ENCODE data around the gene LMX1B.
"Not testable (repeated sequence)": the region's sequence is repeated elsewhere in the genome, so short reads cannot be mapped to it uniquely, and the experiment has no call there.

LMX1B gene

DNA sequence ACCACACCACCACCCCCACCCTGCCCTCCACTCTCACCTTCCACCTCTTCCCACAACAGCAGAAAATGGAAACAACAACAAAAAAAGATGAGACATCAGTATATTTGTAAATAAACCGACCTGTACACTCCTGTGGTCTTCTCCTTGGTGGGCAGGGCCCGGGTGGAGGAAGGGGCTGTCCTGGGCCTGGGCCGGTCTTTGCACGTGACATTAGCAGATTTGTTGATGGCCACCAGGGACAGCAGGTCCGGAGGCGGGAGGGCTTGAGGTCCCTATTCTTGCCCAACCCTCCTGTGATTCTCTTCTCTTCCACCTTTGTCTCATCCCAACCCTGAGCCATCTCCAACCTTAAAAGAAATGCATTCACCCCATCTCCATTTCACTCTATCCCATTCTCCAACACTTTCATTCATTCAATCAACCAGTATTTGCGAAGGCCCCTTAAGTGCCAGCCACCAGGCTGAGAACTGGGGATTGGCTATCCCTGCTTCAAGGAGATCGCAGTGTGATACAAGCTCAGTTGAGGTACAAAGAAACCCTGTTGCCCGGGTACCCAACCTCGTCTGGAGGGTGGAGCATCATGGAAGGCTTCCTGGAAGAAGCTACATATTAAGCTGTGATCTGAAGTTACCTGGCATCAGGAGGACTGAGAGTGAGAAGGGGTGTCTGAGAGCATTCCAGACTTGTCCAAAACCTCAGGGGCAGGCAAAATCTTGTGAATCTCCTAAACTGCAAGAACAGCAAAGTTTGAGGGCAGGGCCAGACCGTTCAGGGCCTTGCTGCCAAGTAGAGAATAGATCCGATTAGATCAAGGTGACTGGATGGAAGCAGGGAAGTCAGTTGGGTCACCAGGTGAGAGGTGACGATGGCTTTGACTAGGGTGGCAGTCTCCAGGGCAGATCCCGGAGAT is 87.4 kb downstream of the LMX1B start:
- no peak for DNase-seq

DNA sequence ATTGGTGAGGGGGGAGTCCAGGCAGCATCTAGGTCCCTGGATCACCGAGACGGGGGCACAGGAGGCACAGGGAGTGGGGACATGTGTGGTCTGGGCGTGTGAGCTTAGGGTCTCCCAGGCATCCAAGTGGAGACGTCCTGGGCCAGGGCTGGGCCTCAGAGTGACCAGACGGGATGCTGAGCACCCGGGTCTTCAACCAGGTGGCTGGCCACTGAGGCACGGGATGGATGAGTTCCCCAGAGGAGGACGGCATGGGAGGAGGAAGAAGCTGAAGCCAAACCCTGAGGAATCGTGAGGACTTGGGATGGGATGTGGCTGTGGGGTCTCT is 88.0 kb downstream of the LMX1B start:
- DNase-seq, result no peak

DNA sequence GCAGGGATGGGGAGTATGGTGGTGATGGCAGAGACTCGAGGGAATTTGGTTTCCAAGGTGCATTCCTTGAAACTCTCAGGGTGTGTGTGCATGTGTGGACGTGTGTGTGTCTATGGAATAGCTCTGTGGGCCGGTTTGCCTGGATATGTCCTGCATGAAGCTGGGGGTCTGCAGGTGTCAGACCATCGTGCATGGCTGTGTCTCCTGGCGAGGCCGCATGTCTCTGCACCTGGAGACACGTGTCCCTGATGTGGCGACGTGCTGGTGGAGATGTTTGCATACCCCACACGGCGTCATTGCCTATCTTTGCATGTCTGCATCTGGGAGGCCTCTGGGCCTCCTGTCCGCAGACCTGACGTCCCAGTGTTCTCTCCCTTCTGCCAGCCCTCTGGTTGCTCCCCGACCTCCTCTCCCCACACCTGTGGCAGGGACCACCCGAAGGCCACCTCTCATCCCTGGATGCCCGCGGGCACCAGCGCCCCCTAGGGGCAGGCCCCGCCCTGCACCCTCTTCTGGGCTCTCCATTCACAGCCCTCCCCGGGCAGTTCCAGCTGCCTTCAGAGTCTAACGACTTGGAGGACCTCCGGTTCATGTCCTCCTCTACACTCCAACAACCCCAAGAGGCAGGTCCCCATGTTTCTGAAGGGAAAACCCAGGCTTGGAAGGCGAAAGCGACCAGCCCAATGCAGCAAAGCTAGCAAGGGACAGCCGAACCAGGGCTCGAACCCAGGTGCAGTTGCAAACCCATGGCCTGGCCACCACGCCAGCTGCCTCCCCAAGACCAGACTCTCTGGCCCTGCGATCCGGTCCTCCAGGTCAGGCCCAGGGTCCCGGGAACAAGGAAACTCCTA is 88.6 kb downstream of the LMX1B start:
- no peak for DNase-seq

DNA sequence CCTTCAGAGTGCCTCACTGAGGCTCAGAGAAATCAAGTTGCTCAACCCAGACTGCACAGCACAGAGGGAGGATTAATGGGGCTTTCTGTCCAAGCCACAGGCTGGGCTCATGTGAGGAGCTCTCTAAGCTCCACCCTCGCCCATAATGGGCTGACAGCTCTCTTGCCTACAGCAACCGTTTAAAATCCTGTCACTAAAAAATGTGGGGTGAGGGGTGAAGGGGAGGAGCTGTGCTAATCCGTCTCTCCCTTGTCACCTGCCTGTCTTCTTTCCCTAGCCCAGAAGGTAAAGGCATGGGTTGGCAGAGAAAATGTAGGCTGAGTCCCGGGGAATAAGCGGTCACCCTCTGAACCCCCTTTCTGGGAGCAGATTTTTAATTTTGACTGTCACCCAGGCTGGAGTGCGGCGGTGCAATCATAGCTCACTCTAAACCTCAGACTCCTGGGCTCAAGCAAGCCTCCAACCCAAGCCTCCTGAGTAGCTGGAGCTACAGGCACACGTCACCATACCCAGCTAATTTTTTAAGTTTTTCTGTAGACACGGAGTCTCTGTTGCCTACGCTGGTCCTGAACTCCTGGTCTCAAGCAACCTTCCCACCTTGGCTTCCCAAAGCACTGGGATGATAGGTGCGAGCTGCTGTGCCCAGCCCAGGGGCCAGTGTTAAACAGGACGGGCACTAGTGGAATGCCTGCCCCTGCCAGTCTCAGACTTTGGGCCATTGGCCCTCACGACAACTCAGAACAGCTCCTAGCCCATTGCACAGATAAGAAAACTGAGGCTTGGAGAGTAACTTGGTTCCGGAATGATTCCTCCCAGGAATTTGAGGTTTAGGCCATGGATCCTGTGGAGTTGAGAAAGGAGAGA is 89.5 kb downstream of the LMX1B start:
- DNase-seq, result no peak

DNA sequence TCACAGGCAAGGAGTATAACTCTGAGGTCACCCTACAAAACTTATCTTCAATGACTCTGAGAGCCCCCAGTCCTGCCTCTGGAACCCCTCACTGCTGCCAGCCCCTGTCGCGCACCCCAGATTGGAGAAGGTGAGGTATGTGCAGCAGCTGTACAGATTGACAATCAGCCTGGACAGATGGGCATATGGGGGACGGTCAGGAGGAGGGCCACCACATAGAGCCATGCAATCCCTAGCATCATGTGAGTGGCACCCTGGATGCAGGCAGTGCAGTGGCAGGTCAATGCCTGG is 90.1 kb downstream of the LMX1B start:
- DNase-seq, result no peak

DNA sequence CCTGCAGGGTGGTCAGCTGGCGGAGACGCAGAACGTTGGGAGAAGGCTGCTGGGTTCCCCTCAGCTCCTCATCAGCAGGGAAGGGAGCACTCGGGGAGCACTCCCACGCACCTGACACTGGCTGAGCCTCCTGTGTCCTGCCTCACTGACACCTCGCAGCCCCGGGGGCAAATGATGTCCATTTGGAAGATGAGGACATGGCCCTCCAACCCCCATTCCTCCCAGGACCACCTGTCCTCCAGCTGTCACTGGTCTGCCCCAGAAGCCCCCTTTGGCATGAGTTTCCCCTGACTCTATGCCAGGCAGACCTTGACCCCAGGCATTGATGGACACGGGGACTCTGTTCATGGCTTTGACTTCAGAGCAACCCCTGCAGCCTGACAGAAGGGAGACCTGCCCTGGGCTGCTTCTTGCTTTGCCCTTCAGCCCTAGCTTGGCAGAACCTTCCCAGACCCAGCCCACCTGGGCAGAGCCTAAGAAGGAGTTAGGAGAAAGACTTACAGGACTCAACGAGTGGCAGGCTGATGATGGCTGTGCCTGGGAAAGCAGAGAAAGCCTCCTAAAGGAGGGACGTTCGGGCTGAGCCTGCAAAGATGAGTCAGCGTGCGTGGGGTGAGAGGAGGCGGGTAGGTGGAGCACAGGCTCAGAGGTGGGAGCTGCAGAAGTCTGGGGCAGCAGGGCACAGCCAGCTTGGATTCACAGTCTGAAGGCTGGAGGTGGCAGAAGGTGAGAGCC is 90.6 kb downstream of the LMX1B start:
- no peak for DNase-seq

DNA sequence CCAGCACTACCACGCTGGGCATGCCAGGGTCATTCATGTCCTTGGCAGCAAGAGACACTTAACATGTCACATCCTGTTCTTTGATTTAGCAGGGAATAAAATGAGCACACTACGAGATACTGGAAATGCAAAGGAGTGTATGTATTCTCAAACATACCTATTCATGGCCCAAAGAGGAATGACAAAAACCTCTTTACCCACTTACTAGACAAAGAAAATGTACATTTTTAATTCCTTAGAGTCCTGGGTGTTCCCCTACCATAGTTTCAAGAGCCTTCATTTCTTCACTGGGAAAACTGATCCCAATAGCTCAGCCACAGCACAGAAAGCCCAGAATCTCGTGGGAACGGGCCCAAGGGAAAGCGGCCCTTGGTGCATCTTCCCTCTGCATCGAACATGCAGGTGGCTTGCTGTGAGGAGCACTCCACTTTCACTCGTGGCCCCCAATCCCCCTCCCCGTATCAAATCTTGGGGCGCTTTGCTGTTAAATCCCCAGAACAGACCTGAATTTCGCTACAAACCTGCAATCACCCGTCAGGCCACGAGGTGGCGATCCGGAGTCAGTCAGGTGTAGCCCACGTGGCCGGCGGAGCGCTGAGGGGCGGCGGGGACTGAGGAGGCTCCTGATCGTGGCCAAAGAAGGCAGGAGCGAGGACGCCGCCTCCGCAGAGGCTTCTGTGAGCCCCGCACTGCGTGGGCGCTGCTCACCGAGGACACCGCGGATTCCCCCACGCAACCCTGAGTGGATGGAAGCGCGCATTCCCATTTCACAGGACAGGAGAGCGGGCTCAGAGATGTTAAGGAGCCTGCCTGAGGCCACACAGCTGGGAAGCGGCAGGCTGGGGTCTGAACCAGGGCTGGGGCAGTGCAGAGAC is 91.4 kb downstream of the LMX1B start:
- peak; percentile 23 for DNase-seq

DNA sequence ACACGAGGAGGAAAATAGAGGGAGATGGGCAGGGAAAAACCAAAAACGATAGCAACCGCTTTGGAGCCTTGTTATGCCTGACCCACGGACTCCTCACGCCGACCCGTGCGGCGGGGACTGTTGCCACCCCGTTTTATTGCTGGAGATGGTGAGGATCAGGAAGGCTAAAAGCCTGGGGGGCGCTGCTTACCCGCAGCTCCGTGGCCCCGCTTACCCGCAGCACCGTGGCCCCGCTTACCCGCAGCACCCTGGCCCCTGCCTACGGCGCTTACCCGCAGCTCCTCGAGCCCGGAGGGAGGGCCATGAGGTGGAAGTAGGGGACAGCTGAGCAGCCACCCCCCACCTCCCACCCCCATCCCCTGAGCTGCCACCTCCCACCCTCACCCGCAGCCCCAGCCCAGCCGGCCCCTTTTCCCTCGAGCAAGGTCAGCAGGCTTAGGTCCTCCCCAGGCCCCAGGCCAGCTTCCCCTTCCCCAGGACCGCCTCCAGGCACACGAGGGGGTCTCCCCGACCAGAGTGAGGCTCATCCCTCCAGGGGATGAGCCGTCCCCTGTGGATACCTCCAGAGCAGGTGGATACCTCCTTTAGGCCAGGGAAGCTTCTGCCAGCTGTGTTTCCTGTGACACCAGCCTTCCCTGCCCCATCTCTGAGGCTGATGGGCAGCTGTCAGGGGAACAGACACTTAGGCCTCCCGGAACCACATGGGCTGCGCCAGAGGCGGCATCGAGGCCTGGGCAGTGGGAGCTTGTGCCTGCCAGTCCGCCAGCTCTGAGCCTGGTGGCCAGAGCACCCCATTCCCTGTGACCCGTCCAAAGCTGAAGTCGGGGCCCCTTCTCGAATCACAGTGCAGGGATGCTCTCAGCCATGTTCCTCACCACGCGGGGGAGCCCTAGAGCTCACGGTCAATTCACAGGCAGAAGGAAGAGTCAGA is 92.3 kb downstream of the LMX1B start:
- no peak for DNase-seq

DNA sequence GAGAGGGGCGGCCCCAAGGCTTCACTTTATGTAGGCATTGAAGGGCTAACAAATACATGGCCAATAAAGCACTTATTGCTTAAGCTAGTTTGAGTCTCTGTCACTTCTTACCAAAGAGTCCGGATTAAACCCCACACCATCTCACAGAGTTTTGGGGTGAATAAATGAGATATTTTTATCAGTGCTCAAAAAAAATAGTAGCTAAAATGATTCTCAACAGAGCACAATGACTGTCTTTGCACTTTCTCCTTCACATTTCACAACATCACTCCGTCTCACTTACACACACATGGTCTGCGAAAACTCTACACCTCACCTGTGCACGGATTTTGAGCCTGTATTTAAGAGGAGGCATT is 92.9 kb downstream of the LMX1B start:
- DNase-seq, result no peak

DNA sequence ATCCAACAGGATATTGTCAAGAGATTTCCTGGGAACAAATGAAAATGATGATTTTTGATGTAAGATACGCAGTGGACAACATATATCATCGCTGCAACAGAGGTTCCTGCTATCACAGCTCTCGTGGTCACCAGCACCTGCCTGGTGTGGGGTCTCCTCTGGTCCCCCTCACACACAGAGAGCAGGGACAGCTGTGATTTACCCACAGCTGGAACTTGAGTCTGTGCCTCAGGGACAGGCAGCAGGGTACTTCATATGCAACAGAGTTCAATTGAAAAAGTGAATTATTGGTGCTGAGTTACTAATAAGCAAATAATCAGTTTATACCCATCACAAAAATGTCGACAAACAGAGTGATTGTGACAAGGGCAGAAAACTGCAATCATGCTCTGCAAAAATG is 93.4 kb downstream of the LMX1B start:
- no peak for DNase-seq

DNA sequence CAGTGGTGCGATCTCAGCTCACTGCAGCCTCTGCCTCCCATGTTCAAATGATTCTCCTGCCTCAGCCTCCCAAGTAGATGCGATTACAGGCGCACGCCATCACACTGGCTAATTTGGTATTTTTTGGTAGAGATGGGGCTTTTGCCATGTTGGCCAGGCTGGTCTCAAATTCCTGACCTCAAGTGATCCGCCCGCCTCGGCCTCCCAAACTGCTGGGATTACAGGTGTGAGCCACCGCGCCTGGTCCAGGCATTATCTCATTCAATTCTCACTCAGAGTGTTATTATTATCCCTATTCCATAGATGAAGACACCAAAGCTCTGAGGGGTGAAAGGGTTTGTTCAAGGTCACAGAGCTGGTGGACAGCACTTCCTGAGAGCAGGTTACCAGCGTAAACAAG is 94.0 kb downstream of the LMX1B start:
- not testable (repeated sequence) for DNase-seq

DNA sequence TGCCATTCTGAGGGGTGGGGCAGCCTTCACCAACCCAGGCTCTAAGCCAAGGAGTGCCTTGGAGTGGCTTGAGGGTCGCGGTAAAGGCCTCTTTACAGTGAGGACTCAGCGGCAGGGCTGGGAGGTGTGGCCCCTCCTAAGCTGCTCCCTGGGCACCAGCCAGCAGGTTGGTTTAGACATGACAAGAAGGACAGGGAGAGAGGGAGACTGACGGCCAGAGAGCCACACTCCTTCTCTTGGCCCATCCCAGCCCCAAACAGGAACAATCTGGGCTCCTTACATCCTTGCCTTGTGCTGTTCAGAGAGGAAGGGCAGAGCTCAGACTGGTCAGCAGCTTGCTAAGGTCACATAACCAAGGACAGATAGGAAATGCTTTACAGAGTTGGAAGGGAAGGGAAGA is 94.5 kb downstream of the LMX1B start:
- DNase-seq, result no peak

DNA sequence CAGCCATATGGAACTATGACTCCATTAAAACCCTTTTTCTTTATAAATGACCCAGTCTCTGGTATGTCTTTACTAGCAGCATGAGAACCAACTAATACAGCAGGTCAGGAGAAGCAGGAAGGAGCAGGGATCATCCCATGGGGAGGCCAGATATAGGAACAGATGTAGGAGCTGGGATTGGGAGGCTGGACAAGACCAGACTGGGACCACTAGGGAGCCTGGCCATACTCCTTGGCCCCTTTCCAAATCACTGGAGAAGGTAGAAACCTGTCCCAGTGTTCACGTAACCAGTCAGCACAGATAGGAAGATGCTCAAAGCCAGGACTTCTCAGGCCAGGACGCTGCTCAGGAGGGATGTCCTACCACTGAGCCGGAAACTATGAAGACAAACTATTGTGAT is 95.5 kb downstream of the LMX1B start:
- DNase-seq, result no peak

DNA sequence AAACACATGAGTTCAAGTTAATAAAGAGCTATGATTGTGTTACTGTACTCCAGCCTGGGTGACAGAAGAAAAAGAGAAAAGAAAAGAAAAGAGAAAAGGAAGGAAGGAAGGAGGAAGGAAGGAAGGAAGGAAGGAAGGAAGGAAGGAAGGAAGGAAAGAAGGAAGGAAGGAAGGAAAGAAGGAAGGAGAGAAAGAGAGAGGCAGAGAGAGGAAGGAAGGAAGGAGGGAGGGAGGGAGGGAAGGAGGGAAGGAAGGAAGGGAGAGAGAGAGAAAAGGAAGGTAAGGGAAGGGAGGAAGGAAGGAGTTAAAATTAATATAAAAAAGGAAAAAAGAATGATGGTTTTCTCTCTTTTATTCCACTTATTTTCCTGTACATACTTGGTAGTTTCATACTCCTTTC is 101.7 kb downstream of the LMX1B start:
- DNase-seq, result no peak

DNA sequence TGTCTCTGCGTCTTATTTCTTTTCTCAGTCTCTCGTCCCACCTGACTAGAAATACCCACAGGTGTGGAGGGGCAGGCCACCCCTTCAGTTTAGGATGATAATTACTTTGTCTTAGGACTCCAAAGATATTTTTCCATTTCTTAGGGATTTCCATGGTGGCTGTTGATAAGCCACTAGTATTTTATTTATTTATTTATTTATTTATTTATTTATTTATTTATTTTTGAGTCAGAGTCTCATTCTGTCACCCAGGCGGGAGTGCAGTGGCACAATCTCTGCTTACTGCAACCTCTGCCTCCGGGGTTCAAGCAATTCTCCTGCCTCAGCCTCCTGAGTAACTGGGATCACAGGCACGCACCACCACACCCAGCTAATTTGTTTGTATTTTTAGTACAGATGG is 103.7 kb downstream of the LMX1B start:
- not testable (repeated sequence) for DNase-seq

DNA sequence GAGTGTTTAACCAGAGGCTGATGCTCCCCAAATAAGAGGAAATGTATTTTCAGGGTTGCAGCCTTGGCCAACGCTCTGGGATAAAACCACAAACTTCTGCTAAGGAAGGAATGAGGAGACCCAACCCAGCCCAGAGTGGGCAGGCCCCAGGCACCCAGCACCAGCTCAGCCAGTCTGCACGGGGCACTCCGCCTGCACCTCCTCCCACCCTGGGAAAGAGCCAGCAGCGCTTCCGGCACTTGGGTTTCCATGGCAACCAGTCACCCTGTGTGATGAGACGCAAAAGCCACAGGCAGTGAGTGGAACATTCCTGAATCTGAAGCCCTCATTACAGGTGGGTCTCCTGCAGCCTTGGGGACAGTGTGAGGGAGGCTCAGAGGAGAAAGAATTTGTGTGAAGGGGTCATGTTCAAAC is 105.9 kb downstream of the LMX1B start:
- no peak for DNase-seq

DNA sequence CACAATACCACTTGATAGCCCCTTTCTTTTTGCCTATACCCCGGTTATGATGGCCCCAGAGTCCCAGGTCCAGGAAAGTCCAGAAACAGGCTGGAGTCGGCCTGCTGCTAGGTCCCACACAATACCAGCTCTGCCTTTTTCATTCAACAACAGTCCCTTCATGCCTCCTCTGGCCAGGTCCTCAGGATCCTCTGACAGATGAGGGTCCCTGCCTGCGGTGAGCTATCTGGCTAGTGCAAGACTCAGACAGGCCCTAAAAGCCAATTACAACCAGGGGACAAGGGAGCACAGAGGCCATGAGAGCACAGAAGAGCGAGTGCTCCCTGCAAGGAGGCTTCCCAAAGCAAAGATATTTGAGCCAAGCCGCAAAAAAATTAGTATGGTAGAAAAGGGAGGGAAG is 106.3 kb downstream of the LMX1B start:
- no peak for DNase-seq

DNA sequence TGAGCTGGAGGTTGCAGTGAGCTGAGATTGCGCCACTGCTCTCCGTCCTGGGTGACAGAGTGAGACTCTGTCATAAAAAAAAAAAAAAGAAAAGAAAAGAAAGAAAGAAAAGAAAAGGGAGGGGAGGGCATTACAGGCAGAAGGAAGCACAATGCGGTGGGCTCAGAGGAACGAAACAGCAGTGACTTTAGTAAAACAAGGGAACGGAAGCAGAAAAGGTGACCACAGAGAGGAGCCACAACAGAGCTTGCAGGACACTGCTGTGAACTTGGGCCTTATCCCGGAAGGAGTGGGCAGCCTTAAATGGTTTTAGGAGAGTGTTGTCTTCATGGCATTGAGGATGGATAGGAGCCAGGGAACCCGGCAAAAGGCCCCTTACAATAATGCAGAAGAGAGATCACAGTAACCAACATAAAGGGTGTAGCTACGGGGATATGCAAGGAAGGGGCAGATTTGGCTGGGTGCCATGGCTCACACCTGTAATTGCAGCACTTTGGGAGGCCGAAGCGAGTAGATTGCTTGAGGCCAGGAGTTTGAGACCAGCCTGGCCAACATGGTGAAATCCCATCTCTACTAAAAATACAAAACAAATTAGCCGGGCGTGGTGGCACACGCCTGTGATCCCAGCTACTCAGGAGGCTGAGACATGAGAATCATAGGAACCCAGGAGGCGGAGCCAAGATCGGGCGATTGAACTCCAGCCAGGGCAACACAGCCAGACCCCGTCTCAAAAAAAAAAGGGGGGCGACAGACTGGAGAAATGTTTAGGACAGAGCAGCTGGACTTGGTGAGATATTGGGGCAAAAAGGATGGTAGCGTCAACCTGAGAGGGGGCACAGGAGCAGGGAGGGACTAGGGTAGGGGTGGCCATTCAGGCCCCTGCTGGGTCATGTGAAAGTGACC is 107.2 kb downstream of the LMX1B start:
- no peak for DNase-seq

DNA sequence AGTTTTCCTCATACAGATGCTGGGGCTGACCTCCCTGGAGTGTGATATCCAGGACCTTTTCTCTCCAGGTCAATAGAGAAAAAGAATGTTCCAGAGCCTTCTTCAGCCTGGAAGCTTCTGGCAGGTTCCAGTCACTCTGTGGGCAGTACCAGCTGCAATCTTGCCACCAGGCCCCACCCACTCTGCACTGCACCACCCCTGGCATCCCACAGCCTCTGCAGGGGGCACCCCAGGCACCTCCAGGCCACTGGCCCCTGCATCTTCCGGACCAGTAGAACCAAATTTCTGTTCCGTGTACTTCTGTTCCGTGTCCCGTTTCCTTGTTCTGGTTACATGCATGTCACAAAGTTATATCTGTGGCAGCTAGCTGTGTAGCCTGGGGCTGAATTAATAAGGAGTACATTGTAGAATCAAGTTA is 107.8 kb downstream of the LMX1B start:
- no peak for DNase-seq

Measured in NCI-H2081 treated with DMSO at 0.1 percent for 48 hours (cell line).